NB4 (cell line): ENCODE results near the gene BCOR.
A peak's percentile ranks its signal among the peaks of the same experiment; 100 is the strongest.

Source experiments
- DNase-seq: peaks from one replicate; pipeline ENCODE4 v3.0.0; 2010; ENCODE audit warnings: low read depth
- H3K4me3 ChIP-seq: one replicate; pipeline ENCODE4 v1.5.1; 2011; ENCODE audit warnings: mild to moderate bottlenecking, low read depth, low read length, moderate library complexity
- MYC ChIP-seq: IDR thresholded peaks from 2 replicates; pipeline ENCODE4 v1.6.1; 2011; ENCODE audit warnings: low read depth, low read length
- POLR2A ChIP-seq: IDR thresholded peaks from 2 replicates; pipeline ENCODE4 v1.6.1; 2011; ENCODE audit warnings: mild to moderate bottlenecking; ENCODE audit not compliant: insufficient read length; ENCODE audit errors: extremely low read depth
- TF ChIP-seq, protein P1 (sequence below): IDR thresholded peaks from 2 replicates; pipeline ENCODE4 v1.6.1; 2011; ENCODE audit warnings: low read depth, low read length
- TF ChIP-seq, protein P2 (sequence below): IDR thresholded peaks from one replicate; pipeline ENCODE4 v1.5.1; 2012; ENCODE audit warnings: low read depth, low read length

Gene BCOR

DNA sequence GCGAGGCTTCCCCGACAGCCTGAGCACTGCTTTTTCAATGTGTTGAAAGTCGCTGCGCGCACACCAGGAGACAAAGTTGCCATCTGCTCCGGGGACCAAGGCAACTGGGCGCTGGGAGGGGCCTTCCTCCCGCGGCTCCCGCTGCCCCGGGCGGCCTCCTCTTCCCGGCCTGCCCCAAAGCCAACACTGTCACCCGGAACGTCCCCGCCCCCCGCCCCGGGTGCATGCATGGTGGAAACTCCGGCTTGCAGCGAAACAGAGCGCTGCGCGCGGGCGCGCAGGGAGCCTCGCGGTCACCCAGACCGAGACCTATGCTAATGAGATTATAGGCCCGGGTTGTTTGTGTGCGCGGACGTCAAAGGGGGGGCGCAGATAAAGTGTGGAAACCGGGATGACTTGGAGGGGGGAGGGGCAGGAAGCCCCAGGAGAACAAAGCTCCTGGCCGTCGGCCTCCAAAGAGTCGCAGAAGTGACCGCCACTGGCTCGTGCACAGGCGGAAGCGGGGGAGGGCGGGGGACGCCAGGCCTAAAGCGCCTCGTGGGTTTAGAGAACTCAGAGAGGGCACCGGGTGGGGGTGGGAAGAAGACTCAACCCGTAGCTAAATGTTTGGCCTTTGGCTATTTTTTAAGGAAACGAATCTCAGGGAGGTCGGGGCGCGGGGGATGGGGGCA, 88.8 kb downstream of the BCOR start:
- TF ChIP-seq POLR2A: no peak
- TF ChIP-seq MYC: peak; percentile 51
- TF ChIP-seq, protein P1, sequence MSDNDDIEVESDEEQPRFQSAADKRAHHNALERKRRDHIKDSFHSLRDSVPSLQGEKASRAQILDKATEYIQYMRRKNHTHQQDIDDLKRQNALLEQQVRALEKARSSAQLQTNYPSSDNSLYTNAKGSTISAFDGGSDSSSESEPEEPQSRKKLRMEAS: peak; percentile 39
- peak; percentile 86 for DNase-seq
- H3K4me3 ChIP-seq: peak overlapping the region; percentile 21

DNA sequence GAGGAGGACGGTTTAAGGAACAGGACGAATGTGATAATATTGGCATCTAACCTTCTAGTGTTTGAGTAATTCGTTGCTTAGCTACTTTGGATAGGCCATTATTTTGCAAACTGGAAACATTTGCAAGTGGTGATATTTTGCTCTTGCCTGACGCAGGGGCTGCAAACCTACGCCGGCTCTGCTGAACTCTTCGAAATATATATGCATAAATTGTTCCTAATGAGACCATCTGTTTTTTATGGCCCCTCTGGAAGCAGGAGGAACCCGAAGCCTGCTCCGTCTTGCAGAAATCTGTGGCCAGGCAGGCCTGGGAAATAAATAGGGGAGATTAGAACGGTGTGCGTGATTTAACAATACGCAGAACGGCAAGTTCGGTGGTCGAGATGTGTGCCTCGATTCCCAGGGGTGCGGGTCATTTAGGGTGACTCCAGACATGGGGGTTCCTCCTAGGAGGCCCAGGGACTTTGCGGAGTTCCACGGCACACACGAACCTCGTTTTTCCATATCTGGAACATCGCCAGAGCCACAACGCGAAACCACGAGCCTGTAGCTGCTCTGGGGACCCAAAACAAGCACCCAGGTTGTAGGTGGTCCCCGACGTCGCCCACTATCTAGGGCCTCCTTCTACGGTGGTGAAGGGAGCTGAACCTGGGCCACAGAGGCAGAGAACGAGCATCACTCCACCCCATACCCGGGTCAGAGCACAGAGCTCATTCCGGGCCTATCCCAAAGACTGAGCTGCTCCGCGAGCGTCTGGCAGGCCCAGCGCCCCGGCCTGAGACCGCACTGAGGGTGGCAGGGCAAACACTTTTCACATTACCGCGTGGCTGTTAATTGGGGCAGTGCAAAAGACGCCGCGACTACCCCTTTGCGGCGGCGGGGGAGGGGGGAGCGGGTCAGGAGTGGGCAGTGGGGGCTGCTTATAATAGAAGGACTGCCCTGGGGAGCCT, 89.7 kb downstream of the BCOR start:
- H3K4me3 ChIP-seq: no peak overlapping the region
- DNase-seq: no peak
- TF ChIP-seq, protein P2, sequence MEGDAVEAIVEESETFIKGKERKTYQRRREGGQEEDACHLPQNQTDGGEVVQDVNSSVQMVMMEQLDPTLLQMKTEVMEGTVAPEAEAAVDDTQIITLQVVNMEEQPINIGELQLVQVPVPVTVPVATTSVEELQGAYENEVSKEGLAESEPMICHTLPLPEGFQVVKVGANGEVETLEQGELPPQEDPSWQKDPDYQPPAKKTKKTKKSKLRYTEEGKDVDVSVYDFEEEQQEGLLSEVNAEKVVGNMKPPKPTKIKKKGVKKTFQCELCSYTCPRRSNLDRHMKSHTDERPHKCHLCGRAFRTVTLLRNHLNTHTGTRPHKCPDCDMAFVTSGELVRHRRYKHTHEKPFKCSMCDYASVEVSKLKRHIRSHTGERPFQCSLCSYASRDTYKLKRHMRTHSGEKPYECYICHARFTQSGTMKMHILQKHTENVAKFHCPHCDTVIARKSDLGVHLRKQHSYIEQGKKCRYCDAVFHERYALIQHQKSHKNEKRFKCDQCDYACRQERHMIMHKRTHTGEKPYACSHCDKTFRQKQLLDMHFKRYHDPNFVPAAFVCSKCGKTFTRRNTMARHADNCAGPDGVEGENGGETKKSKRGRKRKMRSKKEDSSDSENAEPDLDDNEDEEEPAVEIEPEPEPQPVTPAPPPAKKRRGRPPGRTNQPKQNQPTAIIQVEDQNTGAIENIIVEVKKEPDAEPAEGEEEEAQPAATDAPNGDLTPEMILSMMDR: no peak
- TF ChIP-seq MYC (no peak), POLR2A (no peak)
- TF ChIP-seq, protein P1: no peak

DNA sequence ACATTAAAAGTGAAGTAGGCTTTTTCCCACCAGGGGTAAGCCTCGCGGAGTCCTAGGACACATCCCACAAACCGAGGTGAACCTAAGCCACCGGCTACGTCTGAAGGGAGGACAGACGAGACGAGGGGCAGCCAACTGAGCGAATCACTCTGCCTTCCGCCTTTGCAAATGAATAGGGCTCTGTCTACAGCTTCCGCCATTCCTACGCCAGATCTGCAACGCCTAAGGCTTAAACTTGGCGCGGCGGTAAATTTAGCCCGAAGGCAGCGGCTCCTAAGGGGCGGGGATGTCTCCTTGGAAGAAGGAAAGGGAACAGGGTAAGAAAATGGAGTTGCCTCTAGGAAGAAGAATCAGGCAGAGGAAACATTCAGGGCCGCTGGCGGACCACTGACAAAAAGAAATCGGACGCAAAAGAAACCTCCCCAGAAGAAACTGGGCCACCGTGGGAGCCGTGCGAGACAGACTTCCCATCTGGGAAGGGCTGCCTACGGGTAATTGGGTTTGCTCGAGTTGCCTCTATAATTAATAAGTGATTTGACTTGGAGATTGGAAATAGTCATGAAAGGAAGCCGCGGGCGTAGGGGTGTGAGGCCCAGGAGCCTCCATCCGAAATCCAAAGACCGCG, 90.5 kb downstream of the BCOR start:
- TF ChIP-seq POLR2A: no peak
- TF ChIP-seq, protein P2: no peak
- no peak for TF ChIP-seq MYC
- TF ChIP-seq, protein P1: no peak
- no peak for DNase-seq
- H3K4me3 ChIP-seq: no peak overlapping the region

DNA sequence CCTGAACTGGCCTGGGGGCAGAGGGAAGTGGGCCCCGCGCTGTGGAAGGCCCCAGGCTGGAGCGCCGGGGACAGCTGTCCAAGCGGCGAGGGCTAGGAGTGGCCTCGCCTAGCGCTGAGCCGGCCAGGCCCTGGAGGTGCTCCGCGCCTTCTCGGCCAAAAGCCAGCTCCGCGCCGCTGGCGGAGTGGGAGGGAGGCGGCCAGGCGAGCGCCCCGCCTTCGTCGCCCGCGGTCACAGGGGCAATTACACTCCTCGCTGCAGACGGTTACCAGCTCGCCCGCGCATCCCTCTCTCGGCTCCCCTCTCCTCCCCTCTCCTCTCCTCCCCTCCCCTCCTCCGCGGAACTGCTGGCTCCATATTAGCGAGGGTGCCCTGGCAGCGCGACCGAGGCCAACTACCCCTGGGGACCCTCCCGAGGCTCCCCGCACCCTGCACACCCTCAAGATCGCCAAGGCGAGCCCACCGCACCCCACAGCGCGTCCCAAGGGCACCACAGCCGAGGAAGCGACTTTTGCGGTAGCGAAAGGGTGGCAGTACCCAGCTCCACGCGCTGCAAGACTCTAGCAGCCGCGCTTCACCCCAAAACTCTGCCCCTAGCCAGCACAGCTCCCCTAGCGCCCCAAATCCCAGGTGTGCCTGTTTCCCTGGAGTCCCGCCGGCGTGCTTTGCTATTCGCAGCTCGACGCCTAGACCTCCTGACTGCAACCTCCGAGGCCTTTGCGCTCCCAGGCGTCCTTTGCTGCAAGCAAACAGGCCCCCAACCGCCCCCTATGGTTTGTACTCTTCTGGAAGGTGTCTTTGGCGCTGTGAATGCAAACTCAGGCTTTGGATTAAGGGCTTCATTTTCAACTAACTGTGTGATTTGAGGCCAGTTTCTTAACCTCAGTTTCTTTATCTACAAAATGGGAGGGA, 91.4 kb downstream of the BCOR start:
- DNase-seq: peak; percentile 34

DNA sequence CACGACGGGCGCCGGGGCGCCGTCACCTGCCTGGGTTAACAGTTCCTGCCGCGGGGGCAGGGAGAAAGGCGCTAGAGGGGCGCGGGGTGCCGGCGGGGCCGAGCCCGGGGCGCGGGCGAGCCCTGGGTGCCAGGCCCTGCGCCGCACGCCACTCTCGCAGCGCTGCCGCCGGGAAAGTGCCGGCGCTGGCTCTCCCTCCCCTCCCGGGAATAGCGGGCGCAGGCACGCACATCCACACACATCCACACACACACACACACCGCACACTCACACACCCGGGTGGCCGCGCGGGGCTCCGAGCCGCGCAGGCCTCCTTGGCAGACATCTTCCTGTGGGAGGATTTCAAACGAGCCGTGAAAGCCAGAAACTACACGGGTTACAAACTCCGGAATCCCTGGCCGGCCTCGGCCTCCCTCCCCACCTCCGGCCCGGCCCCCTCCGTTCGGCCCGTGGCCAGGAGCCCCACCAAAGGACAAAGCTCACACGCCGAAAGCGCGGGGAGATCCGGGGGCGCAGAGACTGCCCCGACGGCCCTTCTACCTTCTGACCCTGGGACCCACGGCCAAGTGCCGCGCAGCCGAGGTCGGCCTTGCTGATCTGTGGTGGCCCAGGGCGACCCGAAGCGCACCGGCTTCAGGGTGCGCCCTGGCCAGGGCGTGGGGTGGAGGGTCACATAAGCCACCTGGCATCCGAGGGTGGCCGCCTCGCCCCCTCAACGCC, 92.3 kb downstream of the BCOR start:
- TF ChIP-seq MYC (no peak), POLR2A (no peak)
- TF ChIP-seq, protein P1: no peak
- TF ChIP-seq, protein P2: no peak
- H3K4me3 ChIP-seq: no peak overlapping the region
- DNase-seq: no peak

More for the DNA sequence above, 91.4 kb downstream of the BCOR start:
- H3K4me3 ChIP-seq: no peak overlapping the region
- TF ChIP-seq, protein P1: no peak
- TF ChIP-seq MYC (no peak), POLR2A (no peak)
- TF ChIP-seq, protein P2: no peak
